HL-60 (cell line): ENCODE measurements around the gene ADAMTSL4.

Experiments used
- GABPA ChIP-seq: IDR thresholded peaks from 2 replicates; pipeline ENCODE4 v1.6.1; 2012; ENCODE audit warnings: low read depth
- POLR2AphosphoS5 ChIP-seq: IDR thresholded peaks from 2 replicates; pipeline ENCODE4 v1.6.1; 2012; ENCODE audit warnings: low read depth
- TF ChIP-seq, protein P1 (sequence below): IDR thresholded peaks from one replicate; pipeline ENCODE4 v1.5.1; 2011; ENCODE audit warnings: low read length, control low read depth, inconsistent platforms; ENCODE audit not compliant: insufficient read depth
- TF ChIP-seq, protein P2 (sequence below): IDR thresholded peaks from 2 replicates; pipeline ENCODE4 v1.6.1; 2012; ENCODE audit warnings: low read depth; ENCODE audit not compliant: insufficient replicate concordance

DNA sequence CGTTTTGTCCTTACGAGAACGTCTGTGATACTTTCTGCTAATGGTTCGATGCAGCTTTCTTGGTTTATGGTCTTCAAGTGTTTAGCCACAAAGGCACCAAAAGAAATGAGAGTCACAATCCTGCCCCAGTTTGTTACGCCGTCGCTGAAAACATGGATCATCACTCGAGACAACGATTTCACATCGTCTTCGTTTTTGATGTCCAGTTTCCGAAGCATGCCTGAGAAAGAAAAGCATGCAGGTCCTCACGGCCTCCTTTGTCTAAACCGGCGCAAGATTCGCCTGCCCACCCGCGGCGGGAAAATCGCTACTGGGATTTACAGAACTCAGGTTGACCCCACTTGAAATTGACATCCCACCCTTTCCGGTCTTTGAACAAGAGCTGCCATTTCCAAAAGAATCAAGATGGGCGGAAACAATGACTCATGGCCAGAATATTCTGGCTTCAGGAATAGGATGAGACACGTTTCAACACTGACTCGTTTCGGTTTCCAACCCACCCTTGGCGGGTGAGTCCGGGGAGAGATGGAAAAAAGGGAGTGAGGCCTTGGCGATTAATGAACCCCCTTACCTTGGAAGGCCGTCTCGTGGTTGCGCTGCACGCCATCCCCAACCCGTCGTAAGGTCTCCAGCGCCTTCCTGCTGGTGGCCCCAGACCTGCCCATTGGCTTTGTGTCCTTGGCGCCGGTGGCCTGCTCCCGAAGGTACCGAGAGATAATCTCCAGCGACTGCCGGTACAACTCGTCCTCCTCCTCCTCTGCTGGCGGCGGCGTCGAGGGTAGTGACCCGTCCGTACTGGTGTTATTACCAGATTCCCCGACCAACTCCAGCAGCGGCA is 29.3 kb downstream of the ADAMTSL4 start:
- TF ChIP-seq, protein P1, sequence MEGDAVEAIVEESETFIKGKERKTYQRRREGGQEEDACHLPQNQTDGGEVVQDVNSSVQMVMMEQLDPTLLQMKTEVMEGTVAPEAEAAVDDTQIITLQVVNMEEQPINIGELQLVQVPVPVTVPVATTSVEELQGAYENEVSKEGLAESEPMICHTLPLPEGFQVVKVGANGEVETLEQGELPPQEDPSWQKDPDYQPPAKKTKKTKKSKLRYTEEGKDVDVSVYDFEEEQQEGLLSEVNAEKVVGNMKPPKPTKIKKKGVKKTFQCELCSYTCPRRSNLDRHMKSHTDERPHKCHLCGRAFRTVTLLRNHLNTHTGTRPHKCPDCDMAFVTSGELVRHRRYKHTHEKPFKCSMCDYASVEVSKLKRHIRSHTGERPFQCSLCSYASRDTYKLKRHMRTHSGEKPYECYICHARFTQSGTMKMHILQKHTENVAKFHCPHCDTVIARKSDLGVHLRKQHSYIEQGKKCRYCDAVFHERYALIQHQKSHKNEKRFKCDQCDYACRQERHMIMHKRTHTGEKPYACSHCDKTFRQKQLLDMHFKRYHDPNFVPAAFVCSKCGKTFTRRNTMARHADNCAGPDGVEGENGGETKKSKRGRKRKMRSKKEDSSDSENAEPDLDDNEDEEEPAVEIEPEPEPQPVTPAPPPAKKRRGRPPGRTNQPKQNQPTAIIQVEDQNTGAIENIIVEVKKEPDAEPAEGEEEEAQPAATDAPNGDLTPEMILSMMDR: no peak
- TF ChIP-seq POLR2AphosphoS5 (peak; percentile 65; the same call in 1 of the 2 replicates), GABPA (no peak)
- TF ChIP-seq, protein P2, sequence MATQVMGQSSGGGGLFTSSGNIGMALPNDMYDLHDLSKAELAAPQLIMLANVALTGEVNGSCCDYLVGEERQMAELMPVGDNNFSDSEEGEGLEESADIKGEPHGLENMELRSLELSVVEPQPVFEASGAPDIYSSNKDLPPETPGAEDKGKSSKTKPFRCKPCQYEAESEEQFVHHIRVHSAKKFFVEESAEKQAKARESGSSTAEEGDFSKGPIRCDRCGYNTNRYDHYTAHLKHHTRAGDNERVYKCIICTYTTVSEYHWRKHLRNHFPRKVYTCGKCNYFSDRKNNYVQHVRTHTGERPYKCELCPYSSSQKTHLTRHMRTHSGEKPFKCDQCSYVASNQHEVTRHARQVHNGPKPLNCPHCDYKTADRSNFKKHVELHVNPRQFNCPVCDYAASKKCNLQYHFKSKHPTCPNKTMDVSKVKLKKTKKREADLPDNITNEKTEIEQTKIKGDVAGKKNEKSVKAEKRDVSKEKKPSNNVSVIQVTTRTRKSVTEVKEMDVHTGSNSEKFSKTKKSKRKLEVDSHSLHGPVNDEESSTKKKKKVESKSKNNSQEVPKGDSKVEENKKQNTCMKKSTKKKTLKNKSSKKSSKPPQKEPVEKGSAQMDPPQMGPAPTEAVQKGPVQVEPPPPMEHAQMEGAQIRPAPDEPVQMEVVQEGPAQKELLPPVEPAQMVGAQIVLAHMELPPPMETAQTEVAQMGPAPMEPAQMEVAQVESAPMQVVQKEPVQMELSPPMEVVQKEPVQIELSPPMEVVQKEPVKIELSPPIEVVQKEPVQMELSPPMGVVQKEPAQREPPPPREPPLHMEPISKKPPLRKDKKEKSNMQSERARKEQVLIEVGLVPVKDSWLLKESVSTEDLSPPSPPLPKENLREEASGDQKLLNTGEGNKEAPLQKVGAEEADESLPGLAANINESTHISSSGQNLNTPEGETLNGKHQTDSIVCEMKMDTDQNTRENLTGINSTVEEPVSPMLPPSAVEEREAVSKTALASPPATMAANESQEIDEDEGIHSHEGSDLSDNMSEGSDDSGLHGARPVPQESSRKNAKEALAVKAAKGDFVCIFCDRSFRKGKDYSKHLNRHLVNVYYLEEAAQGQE: no peak
